COLO668 (cell line): ENCODE measurements around the gene MINDY4B.
"Not testable (repeated sequence)": the region's sequence is repeated elsewhere in the genome, so short reads cannot be mapped to it uniquely, and the experiment has no call there.

Source experiments
- DNase-seq: peaks from one replicate; lab custom pipeline; 2025; ENCODE audit not compliant: unreplicated experiment; lab: John Stamatoyannopoulos, UW

MINDY4B gene

DNA sequence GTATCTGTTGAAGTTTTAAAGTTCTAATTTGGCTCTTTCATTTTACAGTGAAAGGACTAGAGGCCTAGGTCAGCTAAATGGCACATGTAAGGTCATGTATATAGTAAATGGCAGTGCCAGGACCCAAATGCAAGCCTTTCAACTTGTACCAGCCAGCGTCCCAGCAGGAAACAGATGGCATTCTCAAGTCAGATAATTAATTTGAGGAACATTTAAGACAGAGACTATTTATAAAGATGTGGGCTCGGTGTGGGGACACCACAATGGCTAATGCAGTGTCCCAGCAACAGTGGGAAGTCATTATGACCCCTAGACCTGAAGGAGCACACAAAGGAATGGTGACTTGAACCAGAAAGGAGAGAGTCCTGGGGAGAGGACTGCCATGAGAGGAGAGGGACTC, 6.1 kb downstream of the MINDY4B start:
- no peak for DNase-seq

DNA sequence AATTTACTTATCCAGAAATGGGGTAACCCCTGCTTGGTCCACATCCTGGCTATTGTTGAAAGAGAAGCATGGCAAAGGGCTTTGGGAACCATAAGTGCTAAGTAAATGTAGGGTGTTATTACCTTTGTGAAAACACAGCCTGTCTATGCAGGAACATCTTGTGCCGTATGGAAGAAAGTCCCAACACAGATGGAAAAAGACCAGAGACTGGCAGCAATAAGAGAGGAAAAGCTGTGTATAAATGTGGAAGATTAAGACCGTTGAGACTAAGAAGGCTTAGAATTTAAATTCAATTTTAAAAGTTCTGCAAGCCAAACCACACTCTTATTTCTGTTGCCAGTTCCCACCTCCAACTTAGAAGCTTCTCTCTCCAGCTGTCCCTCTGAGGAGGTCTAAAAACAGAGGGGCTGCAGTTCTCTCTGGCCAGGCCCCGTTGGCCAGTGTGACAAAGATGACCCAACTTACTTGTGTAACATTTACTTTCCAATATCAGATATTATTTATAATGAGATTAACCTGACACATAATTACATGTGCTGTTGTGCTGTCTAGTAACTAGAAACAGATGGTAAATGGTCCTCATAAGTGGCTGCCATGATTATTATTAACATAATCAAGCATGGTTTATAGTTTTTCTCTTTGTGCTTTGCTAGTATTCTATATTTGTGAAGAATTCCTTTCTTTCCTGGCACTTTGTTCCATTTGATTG, 7.0 kb downstream of the MINDY4B start:
- no peak for DNase-seq

DNA sequence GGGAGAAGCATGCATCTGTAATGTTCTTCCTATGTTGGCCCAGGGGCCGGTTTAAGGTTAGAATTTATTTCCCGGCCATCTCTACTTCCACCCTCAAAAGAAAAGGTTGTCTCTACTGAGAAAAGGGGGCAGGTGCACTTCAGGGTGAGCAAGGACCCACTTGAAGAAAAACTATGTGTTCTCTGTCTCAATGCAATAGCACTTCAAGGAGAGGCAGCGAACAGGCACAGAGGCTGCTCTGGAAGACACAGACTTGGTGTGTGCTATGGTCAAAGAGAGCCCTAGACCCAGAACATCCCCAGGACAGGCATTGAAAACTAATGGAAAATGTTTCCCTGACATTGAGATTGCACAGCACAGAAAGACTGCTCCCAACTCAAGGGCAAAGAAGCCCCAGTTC, 7.6 kb downstream of the MINDY4B start:
- no peak for DNase-seq

DNA sequence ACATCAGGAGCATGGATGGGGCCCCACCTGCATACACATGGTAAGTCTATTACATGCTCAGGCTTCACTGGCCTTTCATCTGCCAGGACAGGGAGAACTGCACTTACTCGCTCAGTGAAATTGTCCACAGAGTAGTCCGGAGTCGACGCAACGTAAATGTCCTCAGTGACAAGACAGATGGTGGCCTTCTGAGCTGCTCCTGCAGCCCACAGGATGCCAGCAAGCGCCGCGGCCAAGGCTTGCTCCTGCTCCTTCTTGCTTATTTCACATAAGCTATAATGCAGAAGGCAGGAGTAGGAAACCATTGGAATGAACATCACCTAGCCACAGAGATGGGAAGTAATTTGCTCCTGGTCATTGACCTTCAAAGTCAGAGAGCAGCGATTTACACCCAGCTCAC, 14.4 kb downstream of the MINDY4B start:
- DNase-seq: no peak

DNA sequence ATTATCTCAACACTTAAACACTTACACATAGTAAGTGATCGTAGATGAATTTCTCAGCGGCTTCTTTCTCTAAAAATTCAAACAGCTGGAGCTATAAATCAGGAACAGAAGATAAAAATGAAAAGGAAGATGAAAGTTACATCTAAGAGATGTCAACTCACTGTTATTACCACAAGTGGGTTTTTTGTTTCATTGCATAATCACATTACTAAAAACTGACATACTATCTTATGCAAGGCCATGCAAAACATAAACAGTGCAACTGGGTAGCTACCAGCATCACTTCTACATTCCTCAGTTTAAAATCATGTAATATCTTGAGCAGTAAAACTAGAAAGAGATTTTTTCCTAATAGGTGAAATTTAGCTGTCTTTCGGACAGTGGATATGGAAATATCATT, 14.9 kb downstream of the MINDY4B start:
- DNase-seq: no peak

DNA sequence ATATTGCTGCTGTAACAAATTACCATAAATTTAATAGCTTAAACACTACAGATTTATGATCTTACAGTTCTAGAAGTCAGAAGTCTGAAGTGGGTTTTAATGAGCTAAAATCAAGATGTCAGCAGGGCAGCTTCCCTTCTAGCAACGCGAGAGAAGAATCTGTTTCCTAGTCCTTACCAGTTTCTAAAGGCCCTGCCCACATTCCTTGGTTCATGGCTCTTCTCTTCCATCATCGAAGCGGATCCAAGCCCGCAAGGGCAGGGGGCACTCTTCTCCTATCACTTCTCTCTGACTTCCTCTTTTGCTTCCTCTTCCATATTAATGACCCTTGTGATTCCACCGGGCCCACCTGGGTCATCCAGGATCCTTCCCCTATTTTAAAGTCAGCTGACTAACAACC, 16.1 kb downstream of the MINDY4B start:
- DNase-seq: no peak

DNA sequence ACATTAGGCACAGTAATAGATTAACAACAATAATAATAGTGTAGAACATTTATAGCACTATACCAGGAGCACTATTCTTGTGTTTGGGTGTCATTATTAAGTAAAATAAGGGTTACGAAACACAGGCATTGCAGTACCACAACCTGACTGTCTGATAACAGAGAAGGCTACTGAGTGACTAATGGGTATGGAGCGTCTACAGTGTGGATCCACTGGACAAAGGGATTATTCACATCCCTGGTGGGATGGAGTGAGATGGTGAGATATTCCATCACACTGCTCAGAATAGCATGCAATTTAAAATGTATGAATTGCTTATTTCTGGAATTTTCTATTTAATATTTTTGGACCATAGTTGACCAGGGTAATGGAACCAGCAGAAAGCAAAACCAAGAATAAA, 18.2 kb downstream of the MINDY4B start:
- DNase-seq: no peak

DNA sequence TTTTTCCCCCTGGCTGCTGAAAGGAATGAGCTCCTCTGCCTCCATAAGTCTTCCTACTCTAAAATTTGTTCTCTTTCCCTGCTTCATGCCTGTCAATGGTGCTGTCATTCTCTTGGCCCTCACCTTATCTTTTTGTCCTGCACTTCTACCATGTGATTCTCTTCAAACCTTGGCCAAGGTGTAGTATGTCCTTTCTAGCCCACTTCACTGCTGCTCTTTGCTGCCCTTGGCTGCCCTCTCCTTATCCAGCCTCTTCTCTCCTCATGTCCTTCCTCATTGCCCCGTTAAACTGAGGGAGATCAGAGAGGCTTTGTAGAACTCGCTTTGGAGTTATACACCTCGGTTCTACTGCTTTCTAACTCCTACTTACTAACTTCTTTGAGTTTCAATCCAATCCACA, 19.7 kb downstream of the MINDY4B start:
- DNase-seq: no peak

DNA sequence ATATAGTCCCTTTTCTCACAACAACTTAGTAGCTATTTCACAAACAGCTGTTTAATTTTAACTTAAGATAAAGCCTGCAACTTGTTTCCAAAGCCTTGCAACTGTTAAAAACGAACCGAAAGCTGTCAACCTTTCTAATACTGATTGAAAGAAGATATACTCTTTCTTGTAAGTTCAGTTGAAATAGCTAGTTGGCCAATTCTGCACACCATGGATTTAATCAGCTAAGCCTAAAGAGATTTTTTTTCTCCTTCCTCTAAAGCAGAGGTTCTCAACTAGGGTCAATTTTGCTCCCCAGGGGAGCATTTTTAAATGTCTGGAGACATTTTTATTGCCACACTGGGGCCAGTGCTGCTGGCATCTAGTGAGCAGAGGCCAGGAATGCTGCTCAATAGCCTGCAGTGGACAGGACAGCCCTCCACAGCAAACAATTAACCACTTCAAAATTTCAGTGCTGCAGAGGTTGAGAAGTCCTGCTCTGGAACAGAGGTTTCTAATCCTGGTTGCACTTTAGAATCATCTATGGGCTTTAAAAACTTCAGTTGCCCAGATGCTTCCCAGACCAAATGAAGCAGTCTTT, 26.2 kb downstream of the MINDY4B start:
- no peak for DNase-seq

DNA sequence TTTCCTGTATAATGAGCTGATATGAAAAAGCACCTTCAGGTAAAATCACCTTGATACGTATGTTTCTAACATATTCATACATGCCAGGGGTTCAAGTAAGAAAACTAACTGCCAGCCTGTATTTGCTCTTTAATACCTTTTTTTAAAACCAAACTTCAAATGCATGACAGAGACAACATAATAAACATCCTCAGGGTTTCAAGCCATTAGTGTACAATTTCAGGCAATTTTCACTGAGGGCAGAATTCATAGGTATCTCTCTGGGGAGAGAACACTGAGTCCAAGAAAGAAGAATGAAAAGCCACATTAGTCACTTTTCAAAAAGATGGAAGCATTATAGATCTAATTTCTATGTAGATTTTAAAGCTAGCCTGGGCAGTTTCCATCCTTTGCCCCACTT, 26.9 kb downstream of the MINDY4B start:
- no peak for DNase-seq

DNA sequence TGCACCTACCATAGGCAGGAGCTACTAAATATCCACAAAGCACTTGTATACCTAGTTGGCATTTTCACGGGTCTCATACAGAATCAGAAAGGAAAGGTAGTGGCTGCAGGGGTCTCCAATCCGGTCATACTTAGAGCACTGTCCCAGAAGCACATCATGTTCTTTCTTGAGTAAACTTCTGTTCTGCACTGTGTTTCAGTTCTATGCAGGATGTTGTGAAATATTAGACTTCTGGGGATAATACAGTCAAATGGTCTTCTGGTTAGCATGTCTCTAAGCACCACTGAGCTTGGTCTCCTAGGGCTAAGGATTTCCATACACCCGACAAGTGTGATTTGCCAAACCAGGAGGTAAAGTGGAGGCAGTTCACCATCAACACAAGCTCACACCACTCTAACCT, 27.9 kb downstream of the MINDY4B start:
- DNase-seq: no peak

DNA sequence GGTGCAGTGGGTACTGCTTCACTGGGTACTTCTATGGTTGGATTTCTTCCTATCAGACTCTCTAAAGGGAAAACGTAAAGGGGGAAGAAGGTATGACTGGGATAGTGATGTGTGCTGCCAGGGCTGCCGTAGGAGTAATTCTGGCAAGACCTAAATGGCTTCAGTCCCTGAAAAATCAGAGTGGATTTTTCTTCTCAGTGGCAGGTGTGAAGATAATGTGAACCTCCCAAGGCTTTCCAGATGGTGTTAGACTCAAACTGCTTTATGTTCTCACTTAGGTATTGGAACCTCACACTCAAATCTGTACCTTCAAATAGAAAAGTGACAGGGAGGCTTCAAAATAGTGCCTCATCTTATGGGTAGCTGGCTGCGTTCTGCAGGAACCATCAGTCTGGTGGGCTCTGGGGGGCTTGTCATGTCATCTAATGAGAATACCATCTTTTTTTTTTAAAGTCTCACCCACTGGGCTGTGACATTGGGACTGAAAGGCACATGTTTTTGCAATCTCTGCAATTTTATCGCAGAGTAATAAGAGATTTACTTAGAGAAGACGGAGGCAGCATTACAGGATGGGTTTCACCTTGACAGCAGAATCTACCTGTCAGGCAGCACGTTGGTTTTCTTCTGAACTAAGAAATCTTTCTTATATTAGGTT, 28.5 kb downstream of the MINDY4B start:
- no peak for DNase-seq

DNA sequence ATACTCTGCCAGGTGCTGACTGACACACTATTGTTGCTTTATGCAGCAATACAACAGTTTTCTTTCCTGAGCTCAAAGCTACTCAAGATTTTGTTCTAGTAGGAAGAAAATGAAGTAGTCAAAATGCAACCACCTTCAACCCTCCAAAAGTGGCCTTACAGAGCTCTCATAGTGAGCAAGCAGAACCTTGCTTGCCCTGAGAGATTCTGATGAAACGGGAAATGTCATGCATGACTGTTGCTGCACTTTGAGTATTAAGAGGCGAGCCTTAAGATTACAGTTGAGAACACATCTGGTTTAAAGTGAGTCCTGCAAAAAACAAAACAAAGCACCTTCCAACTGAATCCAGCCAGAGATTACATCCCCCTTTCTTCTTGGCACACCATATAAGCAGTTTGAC, 29.7 kb downstream of the MINDY4B start:
- DNase-seq: no peak

DNA sequence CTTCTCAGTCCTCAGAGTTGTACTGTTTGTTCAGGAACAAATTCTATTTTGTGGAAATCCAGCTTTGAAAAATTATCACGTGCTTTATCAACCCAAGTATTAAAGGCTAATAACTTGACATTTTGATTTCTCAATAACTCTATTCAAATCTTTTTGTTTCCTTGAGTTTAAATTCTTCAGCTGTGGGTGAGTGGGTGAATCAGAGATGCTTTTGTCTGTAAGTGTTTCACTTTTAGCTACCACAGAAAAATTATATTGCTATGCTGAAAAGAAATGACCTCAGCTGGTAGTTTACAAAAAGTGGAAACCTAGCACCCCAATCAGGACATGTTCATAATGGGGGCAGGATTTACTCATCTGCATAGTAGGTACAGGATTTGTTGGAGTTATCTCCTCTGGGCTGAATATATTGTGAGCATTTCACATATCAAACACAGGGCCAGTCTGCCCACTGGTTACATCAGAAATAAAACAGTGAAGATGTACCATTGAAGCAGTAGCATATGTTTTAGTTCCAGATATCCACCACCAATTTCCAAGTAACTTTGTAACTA, 30.5 kb downstream of the MINDY4B start:
- DNase-seq: no peak

DNA sequence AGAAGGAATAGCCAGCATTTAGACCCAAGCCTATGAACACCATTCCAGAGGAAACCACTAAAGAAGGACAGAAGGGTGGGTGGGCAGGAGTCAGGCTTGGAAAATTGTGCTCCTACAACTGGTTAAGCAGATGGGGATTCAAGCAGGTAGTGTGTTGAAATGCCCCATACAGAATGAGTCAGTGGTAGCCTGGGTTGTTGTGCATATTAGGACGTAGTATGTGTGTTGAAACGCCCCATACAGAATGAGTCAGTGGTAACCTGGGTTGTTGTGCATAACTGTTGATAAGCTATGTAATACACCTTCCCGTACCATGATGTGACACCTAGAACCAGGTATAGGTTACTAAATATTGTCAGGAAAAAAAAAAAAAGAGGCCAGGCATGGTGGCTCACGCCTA, 34.0 kb downstream of the MINDY4B start:
- DNase-seq: no peak

DNA sequence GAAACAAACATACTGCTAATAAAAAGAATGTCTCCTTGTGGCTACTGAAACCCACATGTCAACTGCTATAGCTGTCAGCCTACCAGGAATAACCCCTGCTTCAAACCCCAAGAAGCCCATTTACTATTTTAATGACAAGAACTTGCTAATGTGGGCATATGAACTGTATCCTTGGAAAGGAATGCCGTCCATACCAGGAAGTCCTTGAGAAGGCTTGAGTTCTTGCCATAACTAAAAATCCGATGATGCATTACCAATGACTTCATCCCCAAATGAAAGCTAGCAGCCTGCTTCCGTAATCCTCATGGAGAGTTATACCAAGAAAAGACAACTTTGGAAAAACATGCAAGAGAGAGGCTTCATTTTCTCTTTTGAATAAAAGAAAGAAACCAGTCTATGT, 34.8 kb downstream of the MINDY4B start:
- no peak for DNase-seq

DNA sequence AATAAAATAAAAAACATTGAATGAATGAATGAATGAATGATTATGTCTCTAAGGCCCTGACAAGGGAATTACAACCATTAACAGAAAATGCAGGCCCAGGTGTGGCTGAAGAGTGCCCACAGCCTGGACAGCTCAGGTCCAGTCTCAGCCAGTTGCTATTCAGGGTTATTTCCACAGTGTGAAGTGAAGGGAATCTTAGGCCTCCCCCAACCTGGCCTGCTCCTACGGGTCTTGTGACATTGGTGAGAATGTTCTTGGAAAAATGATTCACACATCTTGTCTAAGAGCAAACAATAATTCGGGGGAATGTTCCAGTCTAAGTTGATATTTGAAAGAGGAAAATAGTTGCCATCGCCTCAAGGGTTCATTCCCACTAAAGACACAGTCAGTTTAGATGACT, 37.0 kb downstream of the MINDY4B start:
- no peak for DNase-seq

DNA sequence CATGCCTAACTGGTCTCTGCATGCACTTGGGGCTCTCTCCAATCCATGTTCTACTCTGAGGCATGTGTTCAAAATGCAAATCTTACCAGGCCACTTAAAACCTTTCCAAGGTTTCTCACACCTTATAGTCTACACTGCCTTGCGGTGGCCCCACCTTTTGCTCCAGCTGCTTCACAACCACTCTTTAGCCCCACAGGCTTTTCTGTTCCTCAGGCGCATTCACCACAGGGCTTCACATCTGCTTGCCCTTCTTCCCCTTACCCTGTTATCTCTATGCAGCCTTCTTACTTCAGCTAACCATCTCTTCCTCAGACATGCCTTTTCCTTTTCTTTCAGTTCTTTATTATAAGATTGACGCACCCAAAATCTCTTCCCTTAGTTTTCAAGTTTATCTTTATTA, 37.8 kb downstream of the MINDY4B start:
- DNase-seq: no peak

DNA sequence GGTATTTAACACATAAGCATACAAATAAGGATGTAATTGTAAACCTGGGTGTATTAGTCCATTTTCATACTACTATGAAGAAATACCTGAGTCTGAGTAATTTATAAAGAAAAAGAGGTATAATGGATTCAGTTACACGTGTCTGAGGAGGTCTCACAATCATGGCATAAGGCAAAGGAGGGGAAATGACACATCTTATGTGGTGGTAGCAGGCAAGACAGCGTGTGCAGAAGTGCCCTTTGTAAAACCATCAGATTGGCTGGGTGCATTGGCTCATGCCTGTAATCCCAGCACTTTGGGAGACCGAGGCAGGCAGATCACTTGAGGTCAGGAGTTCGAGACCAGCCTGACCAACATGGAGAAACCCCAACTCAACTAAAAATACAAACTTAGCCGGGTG, 41.3 kb downstream of the MINDY4B start:
- DNase-seq: not testable (repeated sequence)

DNA sequence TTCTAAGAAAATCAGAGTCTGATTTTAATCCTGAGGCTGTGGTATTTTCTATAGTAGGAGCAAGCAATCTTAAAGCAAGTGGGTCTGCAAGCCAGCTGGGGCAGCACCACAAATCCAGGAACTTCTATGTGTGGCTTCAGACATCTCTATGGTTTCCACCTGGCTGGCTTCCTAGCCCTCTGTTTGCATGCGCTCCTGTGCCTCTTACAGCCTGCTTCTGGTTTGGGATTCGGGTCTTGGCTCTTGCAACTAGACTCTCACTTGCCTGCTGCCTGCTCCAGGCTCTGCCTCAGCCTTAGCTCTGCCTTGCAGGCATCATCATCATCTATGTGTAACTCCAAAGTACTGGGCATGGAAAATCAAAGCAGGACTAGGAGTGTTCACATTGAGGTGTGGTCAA, 43.4 kb downstream of the MINDY4B start:
- DNase-seq: no peak

DNA sequence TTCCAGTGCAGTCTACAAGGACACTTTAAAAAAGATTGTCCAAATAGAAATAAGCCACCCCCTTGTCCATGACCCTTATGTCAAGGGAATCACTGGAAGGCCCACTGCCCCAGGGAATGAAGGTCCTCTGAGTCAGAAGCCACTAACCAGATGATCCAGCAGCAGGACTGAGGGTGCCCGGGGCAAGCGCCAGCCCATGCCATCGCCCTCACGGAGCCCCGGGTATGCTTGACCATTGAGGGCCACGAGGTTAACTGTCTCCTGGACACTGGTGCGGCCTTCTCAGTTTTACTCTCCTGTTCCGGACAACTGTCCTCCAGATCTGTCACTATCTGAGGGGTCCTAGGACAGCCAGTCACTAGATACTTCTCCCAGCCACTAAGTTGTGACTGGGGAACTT, 47.3 kb downstream of the MINDY4B start:
- not testable (repeated sequence) for DNase-seq

DNA sequence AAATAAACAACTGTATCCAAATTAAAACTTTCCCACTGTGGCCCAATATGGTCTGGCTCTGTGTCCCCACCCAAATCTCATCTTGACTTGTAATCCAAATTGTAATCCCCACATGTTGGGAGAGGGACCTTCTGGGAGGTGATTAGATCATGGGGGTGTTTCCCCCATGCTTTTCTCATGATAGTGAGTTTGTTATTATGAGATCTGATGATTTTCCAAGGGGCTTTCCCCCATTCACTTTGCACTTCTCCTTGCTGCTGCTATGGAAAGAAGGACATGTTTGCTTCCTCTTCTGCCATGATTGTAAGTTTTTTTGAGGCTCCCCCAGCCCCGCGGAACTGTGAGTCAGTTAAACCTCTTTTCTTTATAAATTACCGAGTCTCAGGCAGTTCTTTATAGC, 55.0 kb downstream of the MINDY4B start:
- no peak for DNase-seq
